ENCODE results near the gene APBB1. TPM values are rescaled to one million over a fixed set of nuclear protein-coding genes. Genes with fewer than 3 reads are reported as not detected.

APBB1 gene
- total RNA-seq, 1 donor from 2014 or later, result 22.1 TPM

- H3K36me3 Mint-ChIP-seq (ENCODE audit: low read depth), result peaks cover 12% of the 10 kb centered on the region
- H3K9me3 Mint-ChIP-seq, result no peaks in the 10 kb centered on the region
- H3K4me3 Mint-ChIP-seq, result peak overlapping the region; percentile 95
- H3K27ac Mint-ChIP-seq, result no peak overlapping the region
- no peak for ATAC-seq (ENCODE audit: low read depth)
- no peaks in the 10 kb centered on the region for H3K27me3 Mint-ChIP-seq
- no peak for DNase-seq
- ChIA-PET POLR2A (interaction anchor here (0.9 to 2.2 kb wide), 4 partner anchors 28 to 213 kb away, joined by 3 to 29 read pairs (median 15); partner anchors contain the start of genes APBB1, ARFIP2 and TIMM10B), CTCF (interaction anchor here (1.8 kb wide), 1 partner anchor 13 kb away, joined by 7 read pairs; no protein-coding TSS in a partner anchor)
- intact Hi-C loops (cut with micrococcal nuclease), result loop anchor here (2.0 to 5.0 kb wide), 3 partner anchors 211 to 355 kb away; partner anchors contain the start of genes ILK, RRP8 and TPP1
- TF ChIP-seq, protein P1, sequence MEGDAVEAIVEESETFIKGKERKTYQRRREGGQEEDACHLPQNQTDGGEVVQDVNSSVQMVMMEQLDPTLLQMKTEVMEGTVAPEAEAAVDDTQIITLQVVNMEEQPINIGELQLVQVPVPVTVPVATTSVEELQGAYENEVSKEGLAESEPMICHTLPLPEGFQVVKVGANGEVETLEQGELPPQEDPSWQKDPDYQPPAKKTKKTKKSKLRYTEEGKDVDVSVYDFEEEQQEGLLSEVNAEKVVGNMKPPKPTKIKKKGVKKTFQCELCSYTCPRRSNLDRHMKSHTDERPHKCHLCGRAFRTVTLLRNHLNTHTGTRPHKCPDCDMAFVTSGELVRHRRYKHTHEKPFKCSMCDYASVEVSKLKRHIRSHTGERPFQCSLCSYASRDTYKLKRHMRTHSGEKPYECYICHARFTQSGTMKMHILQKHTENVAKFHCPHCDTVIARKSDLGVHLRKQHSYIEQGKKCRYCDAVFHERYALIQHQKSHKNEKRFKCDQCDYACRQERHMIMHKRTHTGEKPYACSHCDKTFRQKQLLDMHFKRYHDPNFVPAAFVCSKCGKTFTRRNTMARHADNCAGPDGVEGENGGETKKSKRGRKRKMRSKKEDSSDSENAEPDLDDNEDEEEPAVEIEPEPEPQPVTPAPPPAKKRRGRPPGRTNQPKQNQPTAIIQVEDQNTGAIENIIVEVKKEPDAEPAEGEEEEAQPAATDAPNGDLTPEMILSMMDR (IDR thresholded peaks at IDR 0.05), result no peak
- H3K4me1 Mint-ChIP-seq, result peaks cover 36% of the 10 kb centered on the region
Observed at GRCh38 chr11:6391537-6392134, 27.3 kb downstream of the APBB1 start.

DNA sequence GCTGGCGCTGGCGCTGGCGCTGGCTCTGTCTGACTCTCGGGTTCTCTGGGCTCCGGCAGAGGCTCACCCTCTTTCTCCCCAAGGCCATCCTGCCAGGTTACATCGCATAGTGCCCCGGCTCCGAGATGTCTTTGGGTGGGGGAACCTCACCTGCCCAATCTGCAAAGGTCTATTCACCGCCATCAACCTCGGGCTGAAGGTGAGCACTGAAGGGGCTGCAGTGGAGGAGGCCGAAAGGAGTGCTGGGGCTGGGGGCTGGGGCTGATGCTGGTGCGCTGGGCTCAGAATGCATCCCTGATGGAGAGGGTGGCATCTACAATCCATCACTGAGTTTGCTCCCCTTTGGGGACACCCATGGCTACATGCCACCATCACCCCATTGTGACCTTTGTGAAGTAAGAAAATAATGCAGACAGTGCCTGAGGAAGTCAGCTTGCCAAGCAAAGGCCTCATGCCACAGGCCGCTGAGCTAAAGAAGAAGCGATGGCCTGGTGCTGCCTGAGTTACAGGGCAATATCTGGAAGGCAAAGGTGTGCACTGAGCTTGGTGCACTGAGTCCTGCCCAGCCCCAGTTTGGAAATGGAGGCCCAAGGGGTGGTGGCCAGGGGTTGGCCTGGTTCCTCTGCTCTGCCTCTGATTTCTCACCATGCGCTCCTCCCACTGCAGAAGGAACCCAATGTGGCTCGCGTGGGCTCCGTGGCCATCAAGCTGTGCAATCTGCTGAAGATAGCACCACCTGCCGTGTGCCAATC, 28.0 kb downstream of the APBB1 start:
- ATAC-seq (ENCODE audit: low read depth) (no peak), DNase-seq (no peak)
- ChIA-PET CTCF (interaction anchor here (1.1 to 1.3 kb wide), 5 partner anchors 10 to 91 kb away, joined by 3 to 10 read pairs (median 4); partner anchors contain the start of genes ARFIP2 and TIMM10B), POLR2A (interaction anchor here (1.0 to 4.7 kb wide), 18 partner anchors 9 to 355 kb away, joined by 3 to 45 read pairs (median 6); partner anchors contain the start of genes APBB1, ARFIP2, FHIP1B and MRPL17)
- Mint-ChIP-seq H3K27ac (peak overlapping the region; percentile 83), H3K4me3 (peak overlapping the region; percentile 95), H3K9me3 (no peaks in the 10 kb centered on the region), H3K36me3 (ENCODE audit: low read depth) (peaks cover 11% of the 10 kb centered on the region), H3K27me3 (no peaks in the 10 kb centered on the region), H3K4me1 (peaks cover 36% of the 10 kb centered on the region)
- intact Hi-C loops (cut with micrococcal nuclease), result loop anchor here (1.0 to 5.0 kb wide), 9 partner anchors 11 to 356 kb away; partner anchors contain the start of genes APBB1, ARFIP2, FHIP1B and ILK
- TF ChIP-seq, protein P1 (IDR thresholded peaks at IDR 0.05), result no peak

DNA sequence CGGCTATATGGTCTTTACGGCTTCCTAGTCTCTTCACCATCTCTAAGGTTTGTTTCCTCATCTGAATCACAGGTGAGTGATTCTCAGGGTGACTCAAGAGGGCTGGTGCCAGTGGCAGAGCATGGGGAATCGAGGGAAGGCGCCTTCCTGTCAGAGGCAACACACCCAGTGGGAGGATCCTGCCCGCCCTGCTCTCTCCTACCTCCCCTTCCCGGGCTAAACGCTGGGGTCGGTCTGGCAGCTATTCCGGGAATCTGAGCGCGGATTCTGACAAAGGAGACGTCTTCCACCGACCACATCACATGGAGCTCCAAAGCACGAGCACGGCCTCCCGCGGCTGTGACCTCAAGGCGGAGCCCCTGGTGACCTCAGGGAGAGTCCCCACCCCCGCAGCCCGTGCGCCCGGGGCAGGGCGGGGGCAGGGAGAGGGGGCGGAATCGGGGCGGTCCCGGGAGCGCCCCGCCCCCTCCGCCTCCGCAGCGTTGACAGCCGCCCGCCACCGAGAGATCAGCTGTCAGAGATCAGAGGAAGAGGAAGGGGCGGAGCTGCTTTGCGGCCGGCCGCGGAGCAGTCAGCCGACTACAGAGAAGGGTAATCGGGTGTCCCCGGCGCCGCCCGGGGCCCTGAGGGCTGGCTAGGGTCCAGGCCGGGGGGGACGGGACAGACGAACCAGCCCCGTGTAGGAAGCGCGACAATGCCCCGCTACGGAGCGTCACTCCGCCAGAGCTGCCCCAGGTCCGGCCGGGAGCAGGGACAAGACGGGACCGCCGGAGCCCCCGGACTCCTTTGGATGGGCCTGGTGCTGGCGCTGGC, 28.8 kb downstream of the APBB1 start, which contains the start of gene SMPD1:
Gene SMPD1, plus strand, starts transcription at position 570 of the 813 bp plus-strand sequence. Its CDS starts 125 bp downstream, at position 695.
- H3K9me3 Mint-ChIP-seq, result no peaks in the 10 kb centered on the region
- TF ChIP-seq, protein P1 (IDR thresholded peaks at IDR 0.05), result no peak
- ChIA-PET CTCF (interaction anchor here (1.1 to 1.3 kb wide), 6 partner anchors 9 to 91 kb away, joined by 3 to 10 read pairs (median 4); partner anchors contain the start of genes ARFIP2 and TIMM10B), POLR2A (interaction anchor here (0.6 to 4.7 kb wide), 23 partner anchors 10 to 1597 kb away, joined by 3 to 45 read pairs (median 4); partner anchors contain the start of genes APBB1, ARFIP2, EIF3F and FHIP1B)
- peak within 1 kb of the TSS; percentile 99 for H3K27ac Mint-ChIP-seq
- ATAC-seq (ENCODE audit: low read depth), result peak; percentile 93
- peak; percentile 86 for DNase-seq
- H3K4me3 Mint-ChIP-seq, result peak within 1 kb of the TSS; percentile 95
- intact Hi-C loops (cut with micrococcal nuclease), result loop anchor here (1.0 to 5.0 kb wide), 9 partner anchors 12 to 357 kb away; partner anchors contain the start of genes APBB1, ARFIP2, FHIP1B and ILK
- peaks cover 10% of the 10 kb centered on the region for H3K36me3 Mint-ChIP-seq (ENCODE audit: low read depth)
- peaks cover 36% of the 10 kb centered on the region for H3K4me1 Mint-ChIP-seq
- no peaks in the 10 kb centered on the region for H3K27me3 Mint-ChIP-seq

- TF ChIP-seq, protein P1 (IDR thresholded peaks at IDR 0.05), result no peak
- no peak overlapping the region for H3K4me3 Mint-ChIP-seq
- intact Hi-C loops (cut with micrococcal nuclease), result no loop called here
- ATAC-seq (ENCODE audit: low read depth) (no peak), DNase-seq (no peak)
- H3K27me3 Mint-ChIP-seq, result no peaks in the 10 kb centered on the region
- H3K27ac Mint-ChIP-seq, result peak overlapping the region; percentile 99
- H3K9me3 Mint-ChIP-seq, result no peaks in the 10 kb centered on the region
- POLR2A ChIA-PET, result interaction anchor here (0.6 to 4.7 kb wide), 4 partner anchors 14 to 93 kb away, joined by 3 to 45 read pairs (median 4); partner anchors contain the start of genes APBB1, ARFIP2 and TIMM10B
- peaks cover 35% of the 10 kb centered on the region for H3K4me1 Mint-ChIP-seq
- H3K36me3 Mint-ChIP-seq (ENCODE audit: low read depth), result peaks cover 9% of the 10 kb centered on the region
- CTCF ChIA-PET, result interaction anchor here (0.8 to 1.0 kb wide), 2 partner anchors 10 to 55 kb away, joined by 3 to 8 read pairs; no protein-coding TSS in a partner anchor
Observed at GRCh38 chr11:6388748-6389147, 30.1 kb downstream of the APBB1 start.

All from activated B cell treated with CpG ODN at 0.5 μM for 24 hours (primary cell).